Measurements from ENCODE around the gene TRAF1. TPM values are rescaled to one million over a fixed set of nuclear protein-coding genes. Genes with fewer than 3 reads are reported as not detected.

TRAF1 gene
- total RNA-seq, 1 experiment from 2014 or later: 1.7 TPM

- Histone ChIP-seq H3K9ac (ENCODE audit: low read length) (peak overlapping the region; percentile 92), H3K79me2 (ENCODE audit: insufficient read depth, low read length) (peaks cover 19% of the 10 kb centered on the region), H3K36me3 (ENCODE audit: control insufficient read depth in 1 of 2, insufficient read depth in 2 of 2, low read length in 2 of 2) (peaks cover 0 to 16% of the 10 kb centered on the region in 2 experiments; a peak in 1 of 4 replicates), H3K4me3 (replicated peaks in 1 of 2; ENCODE audit: low read depth in 1 of 2, low read length in 2 of 2) (peak overlapping the region; percentile 45 to 74), H2AFZ (ENCODE audit: low read depth, low read length, poor library complexity, severe bottlenecking) (no peak overlapping the region), H3K27ac (ENCODE audit: low read depth, low read length) (peak overlapping the region; percentile 89), H4K20me1 (ENCODE audit: insufficient read depth) (no peaks in the 10 kb centered on the region), H3K4me2 (ENCODE audit: low read length) (peak overlapping the region; percentile 97), H3K4me1 (ENCODE audit: control insufficient read depth in 1 of 2, insufficient read depth in 2 of 2, low read length in 2 of 2) (peaks cover 44 to 54% of the 10 kb centered on the region in 2 experiments), H3K9me3 (ENCODE audit: control insufficient read depth in 1 of 2, insufficient read depth in 1 of 2, low read depth in 1 of 2, low read length in 2 of 2) (no peaks in the 10 kb centered on the region), H3K9me2 (ENCODE audit: insufficient read depth) (no peaks in the 10 kb centered on the region), H3K27me3 (ENCODE audit: insufficient read depth, low read length) (no peaks in the 10 kb centered on the region)
- TF ChIP-seq ZNF274 (IDR thresholded peaks at IDR 0.05; ENCODE audit: low read depth, low read length) (no peak), MAX (IDR thresholded peaks at IDR 0.05) (no peak), ELF1 (IDR thresholded peaks at IDR 0.05; ENCODE audit: borderline replicate concordance, low read depth) (no peak), EZH2 (IDR thresholded peaks at IDR 0.05) (no peak), YY1 (IDR thresholded peaks at IDR 0.05; ENCODE audit: extremely low read depth, insufficient replicate concordance, low read depth, low read length) (no peak), TCF7L2 (IDR thresholded peaks at IDR 0.05; ENCODE audit: borderline replicate concordance, extremely low read depth, insufficient read depth, insufficient read length) (no peak), ZFX (IDR thresholded peaks at IDR 0.05) (no peak), POLR2AphosphoS5 (IDR thresholded peaks at IDR 0.05; ENCODE audit: low read depth, low read length) (no peak), ATF3 (IDR thresholded peaks at IDR 0.05) (no peak), EZH2phosphoT487 (IDR thresholded peaks at IDR 0.05; ENCODE audit: borderline replicate concordance) (no peak), SIN3A (IDR thresholded peaks at IDR 0.05; ENCODE audit: low read depth) (no peak), EGR1 (IDR thresholded peaks at IDR 0.05; ENCODE audit: low read depth) (no peak), JUND (IDR thresholded peaks at IDR 0.05) (no peak), RAD21 (IDR thresholded peaks at IDR 0.05; ENCODE audit: low read depth) (no peak), CTCF (IDR thresholded peaks at IDR 0.05 in 2 of 3, conservative IDR thresholded peaks at IDR 0.05 in 1 of 3; ENCODE audit: borderline replicate concordance in 1 of 3, insufficient read depth in 1 of 3, low read depth in 2 of 3, low read length in 2 of 3) (no peak)
- no peak for DNase-seq (ENCODE audit: low read depth, low spot score)
- ATAC-seq: no peak
- CTCF ChIA-PET: no interaction called here
- intact Hi-C loops (cut with micrococcal nuclease): loop anchor here (5.0 kb wide), 1 partner anchor 62 kb away; no protein-coding TSS in a partner anchor
- BruUV-seq (replicated peaks): no TSS peak
- RAD21 ChIA-PET (ENCODE audit: low non-redundant PET in 1 of 2, low total read pairs in 2 of 2, uncharacterized antibody in 2 of 2, unreplicated experiment in 2 of 2): no interaction called here
- POLR2A ChIA-PET: no interaction called here
Observed at GRCh38 chr9:120875195-120875565, 51.4 kb downstream of the TRAF1 start.
